GM23338 (cell line): ENCODE measurements around the gene CCDC186. TPM values are rescaled to one million over a fixed set of nuclear protein-coding genes. Genes with fewer than 3 reads are reported as not detected.

Experiments used
- ATAC-seq: fragments of 200-7000 bp; cut with Tn5 transposase; 3 replicates; pipeline ENCODE4 v1.9.1; 2020
- DNase-seq: peaks from one replicate; pipeline ENCODE4 v3.0.0-alpha.2; 2015; ENCODE audit warnings: low spot score
- H2AFZ ChIP-seq: fragments of 200-600 bp; sonication (generic); 2 replicates; pipeline ENCODE4 v1.8.0; 2016; ENCODE audit warnings: antibody characterized with exemption, mild to moderate bottlenecking, moderate library complexity
- H3F3A ChIP-seq: fragments of 200-600 bp; sonication (generic); replicated peaks from 2 replicates; pipeline ENCODE4 v1.8.0; 2017; ENCODE audit warnings: antibody characterized with exemption, mixed run types, low read depth
- H3K27ac ChIP-seq: fragments of 200-600 bp; sonication (generic); 2 replicates; pipeline ENCODE4 v1.6.1; 2016; ENCODE audit warnings: low read depth
- H3K27me3 ChIP-seq: fragments of 200-600 bp; sonication (generic); 2 replicates; pipeline ENCODE4 v1.8.0; 2016; ENCODE audit warnings: mild to moderate bottlenecking, mixed run types, moderate library complexity; ENCODE audit not compliant: insufficient read depth
- H3K36me3 ChIP-seq: fragments of 200-600 bp; sonication (generic); 2 replicates; pipeline ENCODE4 v1.8.0; 2016; ENCODE audit warnings: mild to moderate bottlenecking; ENCODE audit not compliant: insufficient read depth
- H3K4me1 ChIP-seq: fragments of 200-600 bp; sonication (generic); 2 replicates; pipeline ENCODE4 v1.8.0; 2016; ENCODE audit warnings: mild to moderate bottlenecking, moderate library complexity; ENCODE audit not compliant: insufficient read depth
- H3K4me2 ChIP-seq: fragments of 200-600 bp; sonication (generic); 2 replicates; pipeline ENCODE4 v1.7.1; 2017; ENCODE audit warnings: mixed run types
- H3K4me3 ChIP-seq: fragments of 200-600 bp; sonication (generic); 2 replicates; pipeline ENCODE4 v1.6.1; 2016; ENCODE audit warnings: mixed run types
- H3K79me2 ChIP-seq: fragments of 200-600 bp; sonication (generic); replicated peaks from 2 replicates; pipeline ENCODE4 v1.8.0; 2017; ENCODE audit warnings: mild to moderate bottlenecking; ENCODE audit not compliant: insufficient read depth
- H3K9me2 ChIP-seq: fragments of 200-600 bp; sonication (generic); 2 replicates; pipeline ENCODE4 v1.8.0; 2017; ENCODE audit not compliant: insufficient read depth
- H4K20me1 ChIP-seq: fragments of 200-600 bp; sonication (generic); replicated peaks from 2 replicates; pipeline ENCODE4 v1.8.0; 2017; ENCODE audit warnings: mild to moderate bottlenecking; ENCODE audit not compliant: insufficient read depth
- H3K27ac Mint-ChIP-seq: 2 replicates; pipeline ENCODE4 v1.8.0; 2020; ENCODE audit warnings: inconsistent platforms, mild to moderate bottlenecking, moderate library complexity, mixed read lengths
- H3K27me3 Mint-ChIP-seq: 3 replicates; pipeline ENCODE4 v1.8.0; 2022; ENCODE audit warnings: low read depth, mild to moderate bottlenecking, moderate library complexity, mixed read lengths, inconsistent platforms; ENCODE audit not compliant: insufficient read depth, poor library complexity
- H3K36me3 Mint-ChIP-seq: 3 replicates; pipeline ENCODE4 v1.8.0; 2021; ENCODE audit warnings: low read depth, mild to moderate bottlenecking, inconsistent platforms, moderate library complexity, mixed read lengths
- H3K4me1 Mint-ChIP-seq: 3 replicates; pipeline ENCODE4 v1.8.0; 2020; ENCODE audit warnings: mild to moderate bottlenecking, inconsistent platforms, mixed read lengths
- H3K4me3 Mint-ChIP-seq: 3 replicates; pipeline ENCODE4 v1.8.0; 2021; ENCODE audit warnings: moderate library complexity, mild to moderate bottlenecking, inconsistent platforms, mixed read lengths
- H3K9me3 Mint-ChIP-seq: 3 replicates; pipeline ENCODE4 v1.8.0; 2020; ENCODE audit warnings: moderate library complexity, mild to moderate bottlenecking, inconsistent platforms, mixed read lengths
- CREB1 ChIP-seq: fragments of 250-450 bp; sonication (Bioruptor Pico); IDR thresholded peaks from 2 replicates; pipeline ENCODE4 v1.5.0; 2020; ENCODE audit warnings: low read depth, mild to moderate bottlenecking, moderate library complexity
- EZH2 ChIP-seq: fragments of 200-600 bp; sonication (generic); IDR thresholded peaks from one replicate; pipeline ENCODE4 v1.8.0; 2017; ENCODE audit warnings: antibody characterized with exemption, mild to moderate bottlenecking, low read depth; ENCODE audit not compliant: unreplicated experiment
- EZH2phosphoT487 ChIP-seq: fragments of 200-600 bp; sonication (generic); IDR thresholded peaks from one replicate; pipeline ENCODE4 v1.8.1; 2018; ENCODE audit warnings: antibody characterized with exemption; ENCODE audit not compliant: unreplicated experiment
- JUNB ChIP-seq: IDR thresholded peaks from one replicate; pipeline ENCODE4 v1.6.1; 2016; ENCODE audit warnings: antibody characterized with exemption; ENCODE audit not compliant: unreplicated experiment
- NANOG ChIP-seq: IDR thresholded peaks from 2 replicates; pipeline ENCODE4 v1.6.1; 2016; ENCODE audit warnings: antibody characterized with exemption, borderline replicate concordance
- POLR2AphosphoS5 ChIP-seq: IDR thresholded peaks from 2 replicates; pipeline ENCODE4 v1.6.1; 2016; ENCODE audit warnings: antibody characterized with exemption, low read depth
- STAT1 ChIP-seq: IDR thresholded peaks from one replicate; pipeline ENCODE4 v1.6.1; 2016; ENCODE audit warnings: antibody characterized with exemption; ENCODE audit not compliant: unreplicated experiment
- ZNF114 ChIP-seq: fragments of 250-450 bp; sonication (Bioruptor Pico); IDR thresholded peaks from 2 replicates; pipeline ENCODE4 v1.5.0; 2020; ENCODE audit warnings: mild to moderate bottlenecking, moderate library complexity
- ZNF331 ChIP-seq: fragments of 250-450 bp; sonication (Bioruptor Pico); IDR thresholded peaks from 2 replicates; pipeline ENCODE4 v1.5.0; 2020; ENCODE audit warnings: low read depth, mild to moderate bottlenecking, moderate library complexity
- polyA plus RNA-seq: library from polyadenylated mRNA; unstranded; fragments of >200 nt; fragmentation: Nextera tagmentation; extraction: Ambion mirVana; gene quantifications from 2 replicates; pipeline ENCODE4 v1.2.1, GENCODE V29; 2016
- total RNA-seq: library from RNA; depleted of rRNA; stranded (reverse); fragments of >200 nt; shearing (Covaris generic); gene quantifications from 2 replicates; pipeline ENCODE4 v1.2.3, GENCODE V29; 2014
- TF ChIP-seq, protein P1 (sequence below): IDR thresholded peaks from one replicate; pipeline ENCODE4 v1.6.1; 2018; ENCODE audit warnings: antibody characterized with exemption; ENCODE audit not compliant: unreplicated experiment
- TF ChIP-seq, protein P2 (sequence below): fragments of 250-450 bp; sonication (Bioruptor Pico); IDR thresholded peaks from 2 replicates; pipeline ENCODE4 v1.5.0; 2020; ENCODE audit warnings: mild to moderate bottlenecking, moderate library complexity
- TF ChIP-seq, protein P3 (sequence below): IDR thresholded peaks from 2 replicates; pipeline ENCODE4 v1.6.1; 2016; ENCODE audit warnings: antibody characterized with exemption
- TF ChIP-seq, protein P4 (sequence below), 2 experiments: fragments of 200-600 bp in 1 of 2; sonication (generic) in 1 of 2; conservative IDR thresholded peaks; 2 replicates each; pipeline versions ENCODE4 v1.5.1 to v1.6.1; 2016 to 2017; ENCODE audit warnings: antibody characterized with exemption in 2 of 2, low read depth in 2 of 2, mild to moderate bottlenecking in 2 of 2, moderate library complexity in 1 of 2

The CCDC186 gene
- total and polyA plus RNA-seq, 2 experiments from 2014 or later, result 24.2 to 50.7 TPM

DNA sequence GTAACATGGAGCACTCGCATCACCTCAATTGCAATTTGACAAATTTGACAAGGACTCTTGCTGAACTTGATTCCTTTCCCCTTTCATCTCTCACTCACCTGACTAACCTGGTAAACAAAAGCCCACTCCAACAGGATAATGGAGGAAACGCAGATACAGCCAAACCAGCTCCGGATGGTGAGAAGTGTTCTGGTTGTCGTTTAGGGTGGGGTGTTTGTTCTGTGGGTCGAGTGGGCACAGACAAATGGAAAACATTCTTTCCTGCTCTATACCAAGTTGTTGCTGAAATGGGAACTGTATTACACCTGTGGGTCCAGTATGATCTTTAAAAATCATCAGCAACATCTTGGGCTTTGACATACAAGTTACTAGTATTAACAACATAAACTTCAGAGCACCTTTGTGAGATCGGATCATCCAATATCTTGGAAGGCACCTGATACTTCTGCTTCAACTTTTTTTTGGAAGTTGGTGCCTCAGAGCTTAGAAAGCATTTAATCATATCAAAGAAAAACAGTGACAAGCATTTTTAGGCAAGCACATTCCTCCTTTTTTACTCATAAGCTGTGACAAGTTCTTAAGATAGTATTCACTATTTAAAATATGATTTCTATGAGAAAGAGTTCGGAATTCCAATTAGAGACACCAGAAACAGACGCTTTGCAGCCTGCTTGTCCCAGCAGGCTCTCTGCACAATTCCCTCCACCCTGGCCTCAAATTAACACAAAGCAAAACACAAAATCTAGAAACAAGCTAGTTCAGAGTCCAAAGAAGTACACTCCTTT, 58.1 kb downstream of the CCDC186 start:
- Mint-ChIP-seq H3K4me1 (no peaks in the 10 kb centered on the region), H3K27ac (no peak overlapping the region), H3K9me3 (no peaks in the 10 kb centered on the region), H3K27me3 (no peaks in the 10 kb centered on the region), H3K4me3 (no peak overlapping the region), H3K36me3 (no peaks in the 10 kb centered on the region)
- Histone ChIP-seq H3K79me2 (no peaks in the 10 kb centered on the region), H3K36me3 (no peaks in the 10 kb centered on the region), H3K27ac (no peak overlapping the region), H3K4me3 (no peak overlapping the region), H3K9me2 (no peaks in the 10 kb centered on the region), H3K4me1 (no peaks in the 10 kb centered on the region; the same call in 1 of the 2 replicates), H3K27me3 (no peaks in the 10 kb centered on the region), H2AFZ (no peak overlapping the region), H3F3A (no peaks in the 10 kb centered on the region), H3K4me2 (no peak overlapping the region), H4K20me1 (no peaks in the 10 kb centered on the region)
- TF ChIP-seq, protein P1, sequence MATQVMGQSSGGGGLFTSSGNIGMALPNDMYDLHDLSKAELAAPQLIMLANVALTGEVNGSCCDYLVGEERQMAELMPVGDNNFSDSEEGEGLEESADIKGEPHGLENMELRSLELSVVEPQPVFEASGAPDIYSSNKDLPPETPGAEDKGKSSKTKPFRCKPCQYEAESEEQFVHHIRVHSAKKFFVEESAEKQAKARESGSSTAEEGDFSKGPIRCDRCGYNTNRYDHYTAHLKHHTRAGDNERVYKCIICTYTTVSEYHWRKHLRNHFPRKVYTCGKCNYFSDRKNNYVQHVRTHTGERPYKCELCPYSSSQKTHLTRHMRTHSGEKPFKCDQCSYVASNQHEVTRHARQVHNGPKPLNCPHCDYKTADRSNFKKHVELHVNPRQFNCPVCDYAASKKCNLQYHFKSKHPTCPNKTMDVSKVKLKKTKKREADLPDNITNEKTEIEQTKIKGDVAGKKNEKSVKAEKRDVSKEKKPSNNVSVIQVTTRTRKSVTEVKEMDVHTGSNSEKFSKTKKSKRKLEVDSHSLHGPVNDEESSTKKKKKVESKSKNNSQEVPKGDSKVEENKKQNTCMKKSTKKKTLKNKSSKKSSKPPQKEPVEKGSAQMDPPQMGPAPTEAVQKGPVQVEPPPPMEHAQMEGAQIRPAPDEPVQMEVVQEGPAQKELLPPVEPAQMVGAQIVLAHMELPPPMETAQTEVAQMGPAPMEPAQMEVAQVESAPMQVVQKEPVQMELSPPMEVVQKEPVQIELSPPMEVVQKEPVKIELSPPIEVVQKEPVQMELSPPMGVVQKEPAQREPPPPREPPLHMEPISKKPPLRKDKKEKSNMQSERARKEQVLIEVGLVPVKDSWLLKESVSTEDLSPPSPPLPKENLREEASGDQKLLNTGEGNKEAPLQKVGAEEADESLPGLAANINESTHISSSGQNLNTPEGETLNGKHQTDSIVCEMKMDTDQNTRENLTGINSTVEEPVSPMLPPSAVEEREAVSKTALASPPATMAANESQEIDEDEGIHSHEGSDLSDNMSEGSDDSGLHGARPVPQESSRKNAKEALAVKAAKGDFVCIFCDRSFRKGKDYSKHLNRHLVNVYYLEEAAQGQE, result no peak
- no peak for TF ChIP-seq NANOG
- TF ChIP-seq, protein P2, sequence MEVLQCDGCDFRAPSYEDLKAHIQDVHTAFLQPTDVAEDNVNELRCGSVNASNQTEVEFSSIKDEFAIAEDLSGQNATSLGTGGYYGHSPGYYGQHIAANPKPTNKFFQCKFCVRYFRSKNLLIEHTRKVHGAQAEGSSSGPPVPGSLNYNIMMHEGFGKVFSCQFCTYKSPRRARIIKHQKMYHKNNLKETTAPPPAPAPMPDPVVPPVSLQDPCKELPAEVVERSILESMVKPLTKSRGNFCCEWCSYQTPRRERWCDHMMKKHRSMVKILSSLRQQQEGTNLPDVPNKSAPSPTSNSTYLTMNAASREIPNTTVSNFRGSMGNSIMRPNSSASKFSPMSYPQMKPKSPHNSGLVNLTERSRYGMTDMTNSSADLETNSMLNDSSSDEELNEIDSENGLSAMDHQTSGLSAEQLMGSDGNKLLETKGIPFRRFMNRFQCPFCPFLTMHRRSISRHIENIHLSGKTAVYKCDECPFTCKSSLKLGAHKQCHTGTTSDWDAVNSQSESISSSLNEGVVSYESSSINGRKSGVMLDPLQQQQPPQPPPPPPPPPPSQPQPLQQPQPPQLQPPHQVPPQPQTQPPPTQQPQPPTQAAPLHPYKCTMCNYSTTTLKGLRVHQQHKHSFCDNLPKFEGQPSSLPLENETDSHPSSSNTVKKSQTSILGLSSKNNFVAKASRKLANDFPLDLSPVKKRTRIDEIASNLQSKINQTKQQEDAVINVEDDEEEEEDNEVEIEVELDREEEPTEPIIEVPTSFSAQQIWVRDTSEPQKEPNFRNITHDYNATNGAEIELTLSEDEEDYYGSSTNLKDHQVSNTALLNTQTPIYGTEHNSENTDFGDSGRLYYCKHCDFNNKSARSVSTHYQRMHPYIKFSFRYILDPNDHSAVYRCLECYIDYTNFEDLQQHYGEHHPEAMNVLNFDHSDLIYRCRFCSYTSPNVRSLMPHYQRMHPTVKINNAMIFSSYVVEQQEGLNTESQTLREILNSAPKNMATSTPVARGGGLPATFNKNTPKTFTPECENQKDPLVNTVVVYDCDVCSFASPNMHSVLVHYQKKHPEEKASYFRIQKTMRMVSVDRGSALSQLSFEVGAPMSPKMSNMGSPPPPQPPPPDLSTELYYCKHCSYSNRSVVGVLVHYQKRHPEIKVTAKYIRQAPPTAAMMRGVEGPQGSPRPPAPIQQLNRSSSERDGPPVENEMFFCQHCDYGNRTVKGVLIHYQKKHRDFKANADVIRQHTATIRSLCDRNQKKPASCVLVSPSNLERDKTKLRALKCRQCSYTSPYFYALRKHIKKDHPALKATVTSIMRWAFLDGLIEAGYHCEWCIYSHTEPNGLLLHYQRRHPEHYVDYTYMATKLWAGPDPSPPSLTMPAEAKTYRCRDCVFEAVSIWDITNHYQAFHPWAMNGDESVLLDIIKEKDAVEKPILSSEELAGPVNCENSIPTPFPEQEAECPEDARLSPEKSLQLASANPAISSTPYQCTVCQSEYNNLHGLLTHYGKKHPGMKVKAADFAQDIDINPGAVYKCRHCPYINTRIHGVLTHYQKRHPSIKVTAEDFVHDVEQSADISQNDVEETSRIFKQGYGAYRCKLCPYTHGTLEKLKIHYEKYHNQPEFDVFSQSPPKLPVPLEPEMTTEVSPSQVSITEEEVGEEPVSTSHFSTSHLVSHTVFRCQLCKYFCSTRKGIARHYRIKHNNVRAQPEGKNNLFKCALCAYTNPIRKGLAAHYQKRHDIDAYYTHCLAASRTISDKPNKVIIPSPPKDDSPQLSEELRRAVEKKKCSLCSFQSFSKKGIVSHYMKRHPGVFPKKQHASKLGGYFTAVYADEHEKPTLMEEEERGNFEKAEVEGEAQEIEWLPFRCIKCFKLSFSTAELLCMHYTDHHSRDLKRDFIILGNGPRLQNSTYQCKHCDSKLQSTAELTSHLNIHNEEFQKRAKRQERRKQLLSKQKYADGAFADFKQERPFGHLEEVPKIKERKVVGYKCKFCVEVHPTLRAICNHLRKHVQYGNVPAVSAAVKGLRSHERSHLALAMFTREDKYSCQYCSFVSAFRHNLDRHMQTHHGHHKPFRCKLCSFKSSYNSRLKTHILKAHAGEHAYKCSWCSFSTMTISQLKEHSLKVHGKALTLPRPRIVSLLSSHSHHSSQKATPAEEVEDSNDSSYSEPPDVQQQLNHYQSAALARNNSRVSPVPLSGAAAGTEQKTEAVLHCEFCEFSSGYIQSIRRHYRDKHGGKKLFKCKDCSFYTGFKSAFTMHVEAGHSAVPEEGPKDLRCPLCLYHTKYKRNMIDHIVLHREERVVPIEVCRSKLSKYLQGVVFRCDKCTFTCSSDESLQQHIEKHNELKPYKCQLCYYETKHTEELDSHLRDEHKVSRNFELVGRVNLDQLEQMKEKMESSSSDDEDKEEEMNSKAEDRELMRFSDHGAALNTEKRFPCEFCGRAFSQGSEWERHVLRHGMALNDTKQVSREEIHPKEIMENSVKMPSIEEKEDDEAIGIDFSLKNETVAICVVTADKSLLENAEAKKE (CRISPR knock-in tag), result no peak
- TF ChIP-seq POLR2AphosphoS5, result no peak
- TF ChIP-seq ZNF114 (CRISPR knock-in tag), result no peak
- no peak for TF ChIP-seq CREB1 (CRISPR knock-in tag)
- TF ChIP-seq ZNF331, result no peak
- no peak for TF ChIP-seq EZH2phosphoT487
- TF ChIP-seq JUNB, result no peak
- TF ChIP-seq STAT1, result no peak
- no peak for TF ChIP-seq EZH2
- TF ChIP-seq, protein P3, sequence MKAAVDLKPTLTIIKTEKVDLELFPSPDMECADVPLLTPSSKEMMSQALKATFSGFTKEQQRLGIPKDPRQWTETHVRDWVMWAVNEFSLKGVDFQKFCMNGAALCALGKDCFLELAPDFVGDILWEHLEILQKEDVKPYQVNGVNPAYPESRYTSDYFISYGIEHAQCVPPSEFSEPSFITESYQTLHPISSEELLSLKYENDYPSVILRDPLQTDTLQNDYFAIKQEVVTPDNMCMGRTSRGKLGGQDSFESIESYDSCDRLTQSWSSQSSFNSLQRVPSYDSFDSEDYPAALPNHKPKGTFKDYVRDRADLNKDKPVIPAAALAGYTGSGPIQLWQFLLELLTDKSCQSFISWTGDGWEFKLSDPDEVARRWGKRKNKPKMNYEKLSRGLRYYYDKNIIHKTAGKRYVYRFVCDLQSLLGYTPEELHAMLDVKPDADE, result no peak
- TF ChIP-seq, protein P4, sequence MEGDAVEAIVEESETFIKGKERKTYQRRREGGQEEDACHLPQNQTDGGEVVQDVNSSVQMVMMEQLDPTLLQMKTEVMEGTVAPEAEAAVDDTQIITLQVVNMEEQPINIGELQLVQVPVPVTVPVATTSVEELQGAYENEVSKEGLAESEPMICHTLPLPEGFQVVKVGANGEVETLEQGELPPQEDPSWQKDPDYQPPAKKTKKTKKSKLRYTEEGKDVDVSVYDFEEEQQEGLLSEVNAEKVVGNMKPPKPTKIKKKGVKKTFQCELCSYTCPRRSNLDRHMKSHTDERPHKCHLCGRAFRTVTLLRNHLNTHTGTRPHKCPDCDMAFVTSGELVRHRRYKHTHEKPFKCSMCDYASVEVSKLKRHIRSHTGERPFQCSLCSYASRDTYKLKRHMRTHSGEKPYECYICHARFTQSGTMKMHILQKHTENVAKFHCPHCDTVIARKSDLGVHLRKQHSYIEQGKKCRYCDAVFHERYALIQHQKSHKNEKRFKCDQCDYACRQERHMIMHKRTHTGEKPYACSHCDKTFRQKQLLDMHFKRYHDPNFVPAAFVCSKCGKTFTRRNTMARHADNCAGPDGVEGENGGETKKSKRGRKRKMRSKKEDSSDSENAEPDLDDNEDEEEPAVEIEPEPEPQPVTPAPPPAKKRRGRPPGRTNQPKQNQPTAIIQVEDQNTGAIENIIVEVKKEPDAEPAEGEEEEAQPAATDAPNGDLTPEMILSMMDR (conservative IDR thresholded peaks at IDR 0.05; ENCODE audit: low read depth in 2 of 2), result no peak
- peak; percentile 4 for DNase-seq
- ATAC-seq, result no peak
